Islet precursor cell (in vitro differentiated cells): ENCODE measurements around the gene ADPRHL1.

Source experiments
- DNase-seq: peaks from one replicate; pipeline ENCODE4 v3.0.0-alpha.2; 2018

Gene ADPRHL1

GRCh38 chr13:113430378-113431110, 22.7 kb downstream of the ADPRHL1 start:
- no peak for DNase-seq

DNA sequence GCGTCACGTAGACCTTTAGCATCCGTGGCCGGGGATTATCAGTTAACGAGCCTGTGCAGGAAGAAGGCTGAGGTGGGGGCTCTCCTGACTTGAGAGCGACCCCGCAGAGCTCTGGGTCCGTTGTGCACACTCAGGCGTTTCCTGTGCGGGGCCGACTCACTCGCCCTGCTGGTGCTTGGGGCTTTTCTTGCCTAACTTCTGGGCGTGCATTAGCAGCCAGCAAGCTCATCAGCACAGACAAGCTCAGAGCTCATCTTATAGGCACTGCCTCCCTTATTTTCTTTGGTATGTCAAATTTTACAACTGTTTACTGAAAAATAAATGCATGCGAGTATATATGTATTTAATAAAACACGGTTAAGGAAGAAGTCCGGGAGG, 23.7 kb downstream of the ADPRHL1 start:
- no peak for DNase-seq

GRCh38 chr13:113428871-113429607, 24.2 kb downstream of the ADPRHL1 start:
- DNase-seq, result no peak

DNA sequence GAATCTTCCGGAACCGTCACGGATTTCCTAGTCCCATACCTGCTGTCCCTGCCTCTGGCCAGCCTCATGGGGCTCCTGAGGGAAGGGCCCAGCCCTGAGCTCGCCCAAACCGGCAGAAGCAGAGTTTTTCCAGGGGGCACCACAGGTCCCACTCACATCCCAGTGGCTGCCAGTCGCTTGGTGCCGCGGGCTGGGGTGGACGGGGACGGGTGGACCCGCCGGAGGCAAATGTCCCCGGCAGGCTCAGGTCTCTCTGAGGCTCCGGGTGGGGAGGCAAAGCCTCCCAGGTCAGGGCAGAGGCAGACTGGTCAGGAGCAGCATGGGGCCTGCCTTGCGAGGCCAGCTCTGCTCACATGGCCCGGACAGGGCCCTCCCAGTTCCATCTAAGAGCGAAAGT, 24.8 kb downstream of the ADPRHL1 start:
- DNase-seq, result no peak

- no peak for DNase-seq
Measured at GRCh38 chr13:113427562-113428468, 25.5 kb downstream of the ADPRHL1 start.

- DNase-seq, result no peak
Measured at GRCh38 chr13:113426591-113426986, 26.7 kb downstream of the ADPRHL1 start.

DNA sequence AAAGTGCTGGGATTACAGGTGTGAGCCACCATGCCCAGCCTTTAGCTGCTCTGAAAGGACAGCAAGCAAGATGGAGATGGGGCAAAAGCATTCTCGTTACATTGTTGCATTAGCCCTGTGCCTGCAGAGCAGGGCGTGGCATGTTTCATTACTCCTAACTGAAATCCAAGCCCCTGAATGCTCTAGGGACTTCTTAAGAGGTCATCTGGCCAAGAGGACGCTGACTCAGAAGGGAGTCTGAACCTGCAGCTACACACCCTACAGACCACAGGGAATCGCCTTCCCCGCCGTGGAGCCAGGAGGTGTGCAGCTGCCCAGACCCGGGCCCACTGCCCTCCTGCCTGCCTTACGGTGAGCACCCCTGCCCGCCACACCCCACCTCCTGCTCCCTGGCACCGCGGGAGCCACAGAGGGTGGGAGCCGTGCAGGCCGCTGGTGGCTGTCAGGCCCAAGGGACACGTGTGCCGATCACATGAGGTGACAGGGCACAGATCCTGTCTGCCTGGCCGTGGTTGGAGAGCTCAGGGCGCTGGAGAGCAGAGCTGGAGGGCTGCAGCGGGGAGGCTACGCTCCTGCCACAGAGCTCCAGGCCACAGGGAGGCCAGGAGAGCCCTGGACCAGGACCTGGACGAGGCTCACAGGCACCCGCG, 27.2 kb downstream of the ADPRHL1 start:
- no peak for DNase-seq

DNA sequence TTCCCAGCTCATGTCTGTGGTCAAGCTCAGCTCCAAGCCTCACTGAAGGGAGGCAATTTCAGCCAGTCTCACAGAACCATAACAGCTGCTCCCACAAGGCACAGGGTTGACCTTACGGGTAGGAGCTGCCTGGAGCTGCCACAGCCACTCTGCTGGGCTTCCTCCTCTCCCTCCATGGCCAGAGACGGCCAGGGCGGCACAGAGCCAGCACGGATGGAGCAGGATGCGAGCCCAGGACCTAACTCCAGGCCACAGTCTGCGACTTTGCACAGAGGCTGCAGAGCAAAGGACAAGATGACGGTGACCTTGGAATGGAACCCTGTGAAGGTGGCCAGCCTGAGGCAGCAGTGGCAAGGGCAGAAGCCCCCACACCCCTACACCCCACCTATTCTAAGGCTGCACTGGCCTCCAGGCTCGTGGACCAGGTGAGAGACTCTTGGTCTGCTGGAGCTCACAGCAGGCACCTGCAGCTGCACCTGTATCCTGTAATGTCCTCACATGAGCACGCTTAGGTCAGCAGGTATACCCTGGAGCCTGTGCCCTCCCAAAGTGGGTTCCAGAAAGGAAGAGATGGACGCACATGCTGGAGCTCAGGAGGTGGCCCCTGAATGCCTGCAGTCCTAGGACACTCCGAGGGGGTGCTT, 29.6 kb downstream of the ADPRHL1 start:
- no peak for DNase-seq

DNA sequence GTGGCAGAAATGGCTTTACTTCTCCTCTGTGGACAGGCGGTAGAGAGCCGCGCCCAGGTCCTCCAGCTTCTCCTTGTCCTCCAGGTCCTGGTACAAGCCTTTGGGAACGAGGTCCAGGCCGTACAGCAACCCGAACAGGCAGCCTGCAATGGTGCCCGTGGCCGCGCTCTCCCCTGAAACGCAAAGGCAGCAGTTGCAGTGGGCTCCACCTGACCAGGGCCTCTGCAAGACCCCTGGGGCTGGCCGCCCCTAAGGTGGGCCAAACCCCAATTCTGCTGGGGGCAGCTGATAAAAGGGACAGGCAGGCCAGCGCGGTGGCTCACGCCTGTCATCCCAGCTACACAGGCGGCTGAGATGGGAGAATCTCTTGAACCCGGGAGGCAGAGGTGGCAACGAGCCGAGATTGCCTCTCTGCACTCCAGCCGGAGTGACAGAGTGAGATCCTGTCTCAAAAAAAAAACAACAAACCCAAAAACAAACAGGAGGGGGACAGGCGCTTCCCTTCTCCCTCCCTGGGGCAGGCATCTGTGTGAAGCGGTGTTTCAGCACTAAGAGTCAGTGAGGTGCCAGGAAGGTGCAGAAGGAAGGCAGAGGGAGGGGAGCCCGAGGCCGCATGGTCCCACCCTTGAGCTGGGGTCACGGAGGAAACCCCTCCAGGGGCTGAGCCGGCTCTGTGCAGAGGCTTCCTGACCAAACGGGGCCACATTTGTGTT, 30.3 kb downstream of the ADPRHL1 start:
- DNase-seq, result no peak

DNA sequence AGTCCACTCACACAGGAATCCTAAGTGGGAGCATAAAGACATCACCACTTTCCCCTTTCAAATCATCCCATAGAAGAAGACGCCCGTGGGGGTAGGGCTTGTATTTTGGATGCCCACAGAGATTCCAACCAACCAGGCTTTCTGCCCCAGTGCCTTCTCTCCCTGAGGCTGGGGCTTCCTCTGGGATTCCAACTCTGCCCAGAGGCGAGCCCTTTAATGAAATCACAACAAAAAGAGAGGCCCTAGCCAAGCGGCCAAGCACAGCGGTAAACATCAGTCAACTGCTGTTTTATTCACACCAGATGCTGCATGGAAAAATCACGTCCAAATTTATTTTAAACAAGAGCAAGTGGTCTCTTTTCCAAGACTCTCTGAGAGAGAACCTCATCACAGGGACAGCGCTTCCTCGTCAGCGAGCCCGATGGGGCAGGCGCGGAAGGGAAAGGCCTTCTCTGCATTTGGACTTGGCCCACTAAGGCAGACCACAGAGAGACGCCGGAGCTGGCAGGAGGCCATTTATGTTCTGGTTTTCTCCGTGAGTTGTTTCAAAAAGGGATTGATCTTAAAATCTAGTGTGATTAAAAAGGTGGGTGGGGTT, 31.5 kb downstream of the ADPRHL1 start:
- no peak for DNase-seq

DNA sequence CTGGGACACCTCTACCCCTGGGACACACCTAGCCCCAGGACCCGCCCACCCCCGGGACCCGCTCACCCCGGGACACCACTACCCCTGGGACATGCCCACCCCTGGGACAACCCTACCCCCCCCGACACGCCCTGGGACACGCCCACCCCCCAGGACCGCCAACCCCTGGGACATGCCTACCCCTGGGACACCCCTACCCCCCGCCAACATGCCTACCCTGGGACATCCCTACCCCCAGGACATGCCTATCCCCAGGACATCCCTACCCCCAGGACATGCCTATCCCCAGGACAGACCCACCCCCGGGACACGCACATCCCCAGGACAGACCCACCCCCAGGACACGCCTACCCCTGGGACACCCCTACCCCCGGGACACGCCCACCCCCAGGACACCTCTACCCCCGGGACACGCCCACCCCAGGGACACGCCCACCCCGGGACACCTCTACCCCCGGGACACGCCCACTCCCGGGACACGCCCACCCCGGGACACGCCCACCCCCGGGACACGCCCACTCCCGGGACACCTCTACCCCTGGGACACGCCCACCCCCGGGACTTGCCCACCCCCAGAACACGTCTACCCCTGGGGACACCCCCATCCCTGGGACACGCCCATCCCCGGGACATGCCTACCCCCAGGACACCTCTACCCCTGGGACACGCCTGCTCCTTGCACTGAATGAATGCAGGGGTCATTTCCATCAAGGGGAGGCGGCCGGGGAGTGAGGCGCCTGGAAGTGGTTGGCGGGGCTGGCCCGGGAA, 32.3 kb downstream of the ADPRHL1 start:
- no peak for DNase-seq

DNA sequence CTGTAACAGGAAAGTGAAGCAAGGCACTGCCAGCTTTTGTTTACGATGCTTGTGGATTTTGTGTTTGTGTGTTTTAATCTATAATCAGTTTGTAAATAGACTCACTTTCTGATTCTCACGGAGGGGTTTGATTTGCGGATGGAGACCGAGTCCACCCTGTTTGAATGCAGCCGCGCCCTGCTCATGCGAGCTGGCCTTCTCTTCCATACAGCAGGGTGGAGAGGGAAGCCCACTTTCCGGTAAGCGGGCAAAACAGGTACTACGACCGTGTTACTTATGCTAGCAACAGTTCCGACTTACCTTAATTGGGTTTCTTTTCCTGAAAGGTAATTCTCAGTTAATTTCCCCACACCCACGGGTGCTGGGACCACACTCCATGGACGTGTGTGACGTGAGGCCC, 33.1 kb downstream of the ADPRHL1 start:
- DNase-seq, result no peak

DNA sequence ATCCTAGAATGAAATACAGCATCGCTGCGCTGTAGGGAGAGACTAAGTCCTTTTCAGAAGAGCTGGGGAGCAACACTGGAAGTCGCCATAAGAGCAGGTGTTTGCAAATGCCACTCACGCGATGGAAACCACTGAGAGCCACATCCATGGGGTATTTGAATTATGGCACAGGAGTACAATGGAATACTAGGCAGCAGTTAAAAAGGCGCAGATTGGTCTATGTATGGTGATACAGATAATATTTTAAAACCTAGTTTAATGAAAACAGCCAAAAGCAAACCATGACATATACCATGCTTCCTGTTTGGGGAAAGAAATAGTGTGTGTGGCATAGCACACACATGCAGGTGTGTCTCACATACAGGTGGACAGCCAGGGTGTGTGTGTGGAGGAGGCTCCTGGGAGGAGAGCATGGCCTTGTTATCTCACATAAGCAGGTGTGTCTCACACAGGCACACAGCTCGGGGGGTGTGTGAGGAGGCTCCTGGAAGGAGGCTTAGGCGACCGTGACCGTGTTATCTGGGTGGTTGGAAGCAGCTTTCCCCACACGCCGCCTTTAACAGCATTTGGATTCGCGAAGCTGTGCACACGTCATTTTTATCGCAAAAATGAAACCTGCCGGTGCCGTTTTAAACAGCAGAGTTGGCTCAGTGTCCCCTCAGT, 33.6 kb downstream of the ADPRHL1 start:
- no peak for DNase-seq

DNA sequence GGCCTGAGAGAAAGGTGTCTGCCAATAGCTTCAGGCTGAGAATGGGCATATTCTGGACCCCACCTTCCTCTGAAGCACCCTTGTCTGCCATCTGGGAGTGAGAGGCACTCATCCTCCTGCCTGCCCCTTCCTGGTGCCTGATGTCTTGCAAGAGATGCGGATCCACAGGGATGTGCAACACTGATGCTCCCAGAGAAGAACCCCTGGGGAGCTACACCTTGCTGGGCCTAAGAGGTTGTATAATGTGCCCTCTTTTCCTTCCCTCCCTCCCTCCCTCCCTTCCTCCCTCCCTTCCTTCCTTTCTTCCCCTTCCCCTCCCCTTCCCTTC, 34.6 kb downstream of the ADPRHL1 start:
- no peak for DNase-seq

DNA sequence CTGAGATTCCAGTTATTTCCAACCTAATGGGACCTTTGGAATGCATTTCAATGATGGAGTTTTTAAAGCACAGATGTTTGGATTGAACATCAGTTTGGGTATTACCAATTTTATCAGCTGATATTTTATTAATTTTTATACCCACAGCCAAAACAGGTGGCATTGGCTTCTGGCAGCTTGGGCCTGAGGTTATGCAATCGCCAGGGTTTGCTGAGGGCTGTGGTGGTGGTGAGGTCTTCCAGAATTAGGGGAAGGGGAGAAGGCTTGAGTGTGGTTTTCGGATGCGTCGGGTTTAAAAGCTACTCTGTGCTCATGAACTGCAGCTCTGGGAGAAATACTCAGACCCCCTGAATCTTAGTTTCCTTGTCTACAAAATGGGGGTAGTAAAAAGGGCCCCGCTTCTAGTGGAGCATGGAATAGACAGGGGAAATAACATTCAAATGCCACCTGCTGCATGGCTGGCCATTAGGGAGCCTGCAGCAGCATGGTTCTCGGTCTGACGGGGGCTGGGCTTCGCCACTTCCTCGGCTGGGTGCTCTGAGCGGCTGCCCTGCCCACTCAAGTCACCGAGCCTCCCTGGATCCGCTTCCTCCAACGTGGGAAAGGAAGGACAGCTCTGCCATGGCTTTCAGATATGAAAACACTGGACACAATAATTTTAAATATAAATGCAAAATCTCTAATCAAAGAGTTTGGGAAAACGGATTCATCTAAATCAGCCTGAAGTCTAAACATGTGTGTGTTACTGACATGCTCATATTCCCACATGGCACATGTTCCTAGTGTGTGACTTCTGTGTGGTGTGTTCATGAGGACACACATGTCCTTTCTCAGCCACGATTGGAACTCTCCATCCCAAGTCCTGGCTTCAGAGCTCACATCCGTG, 35.2 kb downstream of the ADPRHL1 start:
- no peak for DNase-seq

GRCh38 chr13:113417008-113417751, 36.1 kb downstream of the ADPRHL1 start:
- no peak for DNase-seq

- DNase-seq, result no peak
Measured at GRCh38 chr13:113415825-113416224, 37.5 kb downstream of the ADPRHL1 start.

- DNase-seq, result no peak
Measured at GRCh38 chr13:113415032-113415431, 38.3 kb downstream of the ADPRHL1 start.
